B cell (primary cell): ENCODE results near the gene GPRIN2.

Experiments
- EZH2 ChIP-seq: IDR thresholded peaks from 2 replicates; pipeline ENCODE4 v1.6.1; 2012; ENCODE audit warnings: borderline replicate concordance, low read depth, mild to moderate bottlenecking, moderate library complexity, low read length; ENCODE audit not compliant: insufficient read depth, poor library complexity, severe bottlenecking
- TF ChIP-seq, protein P1 (sequence below): fragments of 200-600 bp; IDR thresholded peaks from one replicate; pipeline ENCODE4 v1.8.0; 2022; ENCODE audit warnings: antibody characterized with exemption, mild to moderate bottlenecking

DNA sequence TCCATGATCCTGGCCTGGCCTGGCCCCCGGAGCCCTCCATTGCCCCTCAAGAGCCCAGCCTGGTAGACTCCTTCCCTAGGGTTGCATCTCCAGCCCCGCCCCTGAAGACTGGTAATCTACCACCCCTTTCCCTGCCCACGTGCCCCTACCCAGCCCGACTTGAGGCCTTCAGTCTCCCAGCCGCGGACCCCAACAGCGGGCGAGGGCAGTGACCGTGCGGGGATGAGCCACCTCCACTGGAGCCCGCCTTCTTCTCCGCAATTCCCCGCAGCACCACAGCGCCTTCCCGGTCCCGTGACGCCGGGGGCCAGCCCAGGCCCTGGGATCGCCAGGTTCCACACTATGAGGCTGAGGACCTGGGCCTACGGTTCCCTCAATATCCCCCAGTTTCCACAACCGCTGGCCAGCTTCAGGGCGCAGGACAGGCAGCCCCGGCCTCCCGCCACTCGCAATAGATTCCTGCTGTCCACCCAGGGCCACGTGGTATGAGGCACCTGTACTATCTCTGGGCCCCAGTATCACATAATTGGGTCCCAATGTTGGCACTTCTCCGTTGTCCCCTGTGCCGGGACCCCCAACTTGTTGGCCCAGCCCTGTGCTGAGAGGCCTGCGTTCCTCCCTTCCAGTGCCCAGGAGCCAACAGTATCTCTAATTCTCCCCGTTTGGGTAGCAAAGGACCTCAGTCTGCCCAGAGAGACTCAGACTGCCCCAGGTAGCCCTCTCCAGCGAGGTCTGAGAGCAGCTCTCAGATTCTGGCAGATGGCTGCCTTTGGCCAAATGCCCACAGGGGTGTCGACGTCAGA, 1.1 kb upstream of the GPRIN2 start:
- TF ChIP-seq, protein P1, sequence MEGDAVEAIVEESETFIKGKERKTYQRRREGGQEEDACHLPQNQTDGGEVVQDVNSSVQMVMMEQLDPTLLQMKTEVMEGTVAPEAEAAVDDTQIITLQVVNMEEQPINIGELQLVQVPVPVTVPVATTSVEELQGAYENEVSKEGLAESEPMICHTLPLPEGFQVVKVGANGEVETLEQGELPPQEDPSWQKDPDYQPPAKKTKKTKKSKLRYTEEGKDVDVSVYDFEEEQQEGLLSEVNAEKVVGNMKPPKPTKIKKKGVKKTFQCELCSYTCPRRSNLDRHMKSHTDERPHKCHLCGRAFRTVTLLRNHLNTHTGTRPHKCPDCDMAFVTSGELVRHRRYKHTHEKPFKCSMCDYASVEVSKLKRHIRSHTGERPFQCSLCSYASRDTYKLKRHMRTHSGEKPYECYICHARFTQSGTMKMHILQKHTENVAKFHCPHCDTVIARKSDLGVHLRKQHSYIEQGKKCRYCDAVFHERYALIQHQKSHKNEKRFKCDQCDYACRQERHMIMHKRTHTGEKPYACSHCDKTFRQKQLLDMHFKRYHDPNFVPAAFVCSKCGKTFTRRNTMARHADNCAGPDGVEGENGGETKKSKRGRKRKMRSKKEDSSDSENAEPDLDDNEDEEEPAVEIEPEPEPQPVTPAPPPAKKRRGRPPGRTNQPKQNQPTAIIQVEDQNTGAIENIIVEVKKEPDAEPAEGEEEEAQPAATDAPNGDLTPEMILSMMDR: no peak
- no peak for TF ChIP-seq EZH2
